ENCODE data around the gene SYCE3.

Gene SYCE3

GRCh38 chr22:50600538-50600937 is 37.8 kb upstream of the SYCE3 start, which contains the start of gene MAPK8IP2:
TSS of gene MAPK8IP2 (plus strand) at chr22:50600793. CDS start at chr22:50600819, 26 bp downstream.
- no peak for DNase-seq (ENCODE audit: low read depth)

- DNase-seq (ENCODE audit: low read depth) = no peak
Measured at GRCh38 chr22:50599816-50600455, 37.2 kb upstream of the SYCE3 start.

GRCh38 chr22:50597097-50597496 is 34.4 kb upstream of the SYCE3 start:
- no peak for DNase-seq (ENCODE audit: low read depth)

- no peak for DNase-seq (ENCODE audit: low read depth)
Measured at GRCh38 chr22:50595189-50595588, 32.5 kb upstream of the SYCE3 start.

- no peak for DNase-seq (ENCODE audit: low read depth)
Measured at GRCh38 chr22:50587407-50587806, 24.7 kb upstream of the SYCE3 start.

GRCh38 chr22:50586416-50586815 is 23.7 kb upstream of the SYCE3 start:
- DNase-seq (ENCODE audit: low read depth) = no peak

- no peak for DNase-seq (ENCODE audit: low read depth)
Measured at GRCh38 chr22:50585781-50586180, 23.1 kb upstream of the SYCE3 start.

GRCh38 chr22:50585238-50585637 is 22.5 kb upstream of the SYCE3 start:
- no peak for DNase-seq (ENCODE audit: low read depth)

- DNase-seq (ENCODE audit: low read depth) = no peak
Measured at GRCh38 chr22:50584106-50585096, 21.7 kb upstream of the SYCE3 start.

GRCh38 chr22:50583294-50583861 is 20.7 kb upstream of the SYCE3 start:
- no peak for DNase-seq (ENCODE audit: low read depth)

GRCh38 chr22:50582493-50583293 is 20.0 kb upstream of the SYCE3 start, which contains the start of gene CHKB:
TSS of gene CHKB (minus strand) at chr22:50582849. CDS start at chr22:50582781, 68 bp downstream.
- DNase-seq (ENCODE audit: low read depth) = peak; percentile 83

- DNase-seq (ENCODE audit: low read depth) = no peak
Measured at GRCh38 chr22:50581950-50582492, 19.3 kb upstream of the SYCE3 start.

GRCh38 chr22:50581031-50581949 is 18.6 kb upstream of the SYCE3 start:
- no peak for DNase-seq (ENCODE audit: low read depth)

GRCh38 chr22:50579752-50580151 is 17.0 kb upstream of the SYCE3 start:
- no peak for DNase-seq (ENCODE audit: low read depth)

- no peak for DNase-seq (ENCODE audit: low read depth)
Measured at GRCh38 chr22:50578776-50579310, 16.1 kb upstream of the SYCE3 start.

GRCh38 chr22:50577987-50578775 is 15.5 kb upstream of the SYCE3 start, which contains the start of gene CPT1B:
TSS of gene CPT1B (minus strand) at chr22:50578427. CDS start at chr22:50577915, 512 bp downstream.
- DNase-seq (ENCODE audit: low read depth) = no peak

GRCh38 chr22:50577697-50577986 is 14.9 kb upstream of the SYCE3 start:
- DNase-seq (ENCODE audit: low read depth) = no peak

- no peak for DNase-seq (ENCODE audit: low read depth)
Measured at GRCh38 chr22:50576806-50577696, 14.3 kb upstream of the SYCE3 start.

Measured in GM04503 (cell line).